Measurements from ENCODE around the gene SCAMP5. TPM values are rescaled to one million over a fixed set of nuclear protein-coding genes. Genes with fewer than 3 reads are reported as not detected.

Gene SCAMP5
- total and polyA plus RNA-seq, 2 of the 13 experiments (the other 11 are each of a cell fraction or from before 2014, with no cell fraction given): 34.3 to 49.0 TPM

DNA sequence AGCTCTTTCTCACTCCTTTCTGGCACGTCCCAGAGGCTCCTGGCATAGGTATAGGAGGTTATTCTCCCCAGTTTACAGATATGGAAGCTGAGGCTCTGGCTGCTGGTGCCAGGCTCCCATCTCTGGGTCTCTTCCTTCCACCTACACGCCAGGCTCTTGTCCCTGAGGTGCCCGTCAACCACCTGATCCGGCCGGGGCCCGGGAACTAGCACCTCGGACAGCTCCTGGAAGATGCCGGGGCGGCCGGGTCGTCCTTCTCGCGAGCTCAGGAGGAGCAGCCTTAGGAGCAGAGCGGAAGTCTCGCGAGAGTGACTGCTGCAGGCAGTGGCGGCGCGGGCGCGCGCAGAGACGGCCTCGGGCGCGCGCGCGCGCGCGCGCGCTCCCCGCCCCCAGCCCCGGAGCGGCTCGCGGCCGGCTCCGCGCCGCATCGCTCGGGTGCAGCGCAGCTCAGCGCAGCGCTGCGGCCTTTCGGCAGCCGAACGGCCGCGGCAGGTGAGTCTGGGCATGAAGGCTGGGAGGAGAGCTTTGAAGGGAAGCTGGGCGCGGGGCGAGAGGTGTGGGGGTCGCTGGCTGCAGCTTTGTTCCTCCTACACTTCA is at the start of gene SCAMP5 (continued):
- TF ChIP-seq, protein P1, sequence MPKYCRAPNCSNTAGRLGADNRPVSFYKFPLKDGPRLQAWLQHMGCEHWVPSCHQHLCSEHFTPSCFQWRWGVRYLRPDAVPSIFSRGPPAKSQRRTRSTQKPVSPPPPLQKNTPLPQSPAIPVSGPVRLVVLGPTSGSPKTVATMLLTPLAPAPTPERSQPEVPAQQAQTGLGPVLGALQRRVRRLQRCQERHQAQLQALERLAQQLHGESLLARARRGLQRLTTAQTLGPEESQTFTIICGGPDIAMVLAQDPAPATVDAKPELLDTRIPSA (CRISPR knock-in tag; IDR thresholded peaks at IDR 0.05; ENCODE audit: borderline replicate concordance): 0 out of 2 replicates have a peak, but pooled peaks have one; percentile 67
- TF ChIP-seq MAF1 (CRISPR knock-in tag; IDR thresholded peaks at IDR 0.05; ENCODE audit: borderline replicate concordance) (peak; percentile 92; the same call in 1 of the 2 replicates), ERF (CRISPR knock-in tag; IDR thresholded peaks at IDR 0.05) (peak; percentile 98), ZNF724P (CRISPR knock-in tag; IDR thresholded peaks at IDR 0.05; ENCODE audit: borderline replicate concordance) (peak; percentile 38; the same call in 1 of the 2 replicates), ZNF549 (CRISPR knock-in tag; IDR thresholded peaks at IDR 0.05) (no peak), MIER2 (CRISPR knock-in tag; IDR thresholded peaks at IDR 0.05) (peak; percentile 99), CBX1 (IDR thresholded peaks at IDR 0.05; ENCODE audit: low read depth) (no peak), ZBTB7A (CRISPR knock-in tag; IDR thresholded peaks at IDR 0.05) (peak; percentile 75), TSC22D2 (CRISPR knock-in tag; IDR thresholded peaks at IDR 0.05; ENCODE audit: borderline replicate concordance) (peak; percentile 97), PHF8 (CRISPR knock-in tag; IDR thresholded peaks at IDR 0.05) (peak; percentile 84), NONO (IDR thresholded peaks at IDR 0.05) (no peak), NONO (CRISPR knock-in tag; conservative IDR thresholded peaks at IDR 0.05) (peak; percentile 52; the same call in 1 of the 2 replicates)
- TF ChIP-seq, protein P2, sequence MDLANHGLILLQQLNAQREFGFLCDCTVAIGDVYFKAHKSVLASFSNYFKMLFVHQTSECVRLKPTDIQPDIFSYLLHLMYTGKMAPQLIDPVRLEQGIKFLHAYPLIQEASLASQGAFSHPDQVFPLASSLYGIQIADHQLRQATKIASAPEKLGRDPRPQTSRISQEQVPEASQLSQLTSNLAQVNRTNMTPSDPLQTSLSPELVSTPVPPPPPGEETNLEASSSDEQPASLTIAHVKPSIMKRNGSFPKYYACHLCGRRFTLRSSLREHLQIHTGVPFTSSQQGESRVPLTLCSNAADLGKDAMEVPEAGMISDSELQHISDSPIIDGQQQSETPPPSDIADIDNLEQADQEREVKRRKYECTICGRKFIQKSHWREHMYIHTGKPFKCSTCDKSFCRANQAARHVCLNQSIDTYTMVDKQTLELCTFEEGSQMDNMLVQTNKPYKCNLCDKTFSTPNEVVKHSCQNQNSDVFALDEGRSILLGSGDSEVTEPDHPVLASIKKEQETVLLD (CRISPR knock-in tag; IDR thresholded peaks at IDR 0.05; ENCODE audit: low read depth): peak; percentile 74
- TF ChIP-seq, protein P3, sequence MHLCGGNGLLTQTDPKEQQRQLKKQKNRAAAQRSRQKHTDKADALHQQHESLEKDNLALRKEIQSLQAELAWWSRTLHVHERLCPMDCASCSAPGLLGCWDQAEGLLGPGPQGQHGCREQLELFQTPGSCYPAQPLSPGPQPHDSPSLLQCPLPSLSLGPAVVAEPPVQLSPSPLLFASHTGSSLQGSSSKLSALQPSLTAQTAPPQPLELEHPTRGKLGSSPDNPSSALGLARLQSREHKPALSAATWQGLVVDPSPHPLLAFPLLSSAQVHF (CRISPR knock-in tag; IDR thresholded peaks at IDR 0.05): peak; percentile 66; the same call in 1 of the 2 replicates
- TF ChIP-seq, protein P4, sequence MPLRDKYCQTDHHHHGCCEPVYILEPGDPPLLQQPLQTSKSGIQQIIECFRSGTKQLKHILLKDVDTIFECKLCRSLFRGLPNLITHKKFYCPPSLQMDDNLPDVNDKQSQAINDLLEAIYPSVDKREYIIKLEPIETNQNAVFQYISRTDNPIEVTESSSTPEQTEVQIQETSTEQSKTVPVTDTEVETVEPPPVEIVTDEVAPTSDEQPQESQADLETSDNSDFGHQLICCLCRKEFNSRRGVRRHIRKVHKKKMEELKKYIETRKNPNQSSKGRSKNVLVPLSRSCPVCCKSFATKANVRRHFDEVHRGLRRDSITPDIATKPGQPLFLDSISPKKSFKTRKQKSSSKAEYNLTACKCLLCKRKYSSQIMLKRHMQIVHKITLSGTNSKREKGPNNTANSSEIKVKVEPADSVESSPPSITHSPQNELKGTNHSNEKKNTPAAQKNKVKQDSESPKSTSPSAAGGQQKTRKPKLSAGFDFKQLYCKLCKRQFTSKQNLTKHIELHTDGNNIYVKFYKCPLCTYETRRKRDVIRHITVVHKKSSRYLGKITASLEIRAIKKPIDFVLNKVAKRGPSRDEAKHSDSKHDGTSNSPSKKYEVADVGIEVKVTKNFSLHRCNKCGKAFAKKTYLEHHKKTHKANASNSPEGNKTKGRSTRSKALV (CRISPR knock-in tag; IDR thresholded peaks at IDR 0.05): 0 out of 2 replicates have a peak, but pooled peaks have one; percentile 7
- TF ChIP-seq, protein P5, sequence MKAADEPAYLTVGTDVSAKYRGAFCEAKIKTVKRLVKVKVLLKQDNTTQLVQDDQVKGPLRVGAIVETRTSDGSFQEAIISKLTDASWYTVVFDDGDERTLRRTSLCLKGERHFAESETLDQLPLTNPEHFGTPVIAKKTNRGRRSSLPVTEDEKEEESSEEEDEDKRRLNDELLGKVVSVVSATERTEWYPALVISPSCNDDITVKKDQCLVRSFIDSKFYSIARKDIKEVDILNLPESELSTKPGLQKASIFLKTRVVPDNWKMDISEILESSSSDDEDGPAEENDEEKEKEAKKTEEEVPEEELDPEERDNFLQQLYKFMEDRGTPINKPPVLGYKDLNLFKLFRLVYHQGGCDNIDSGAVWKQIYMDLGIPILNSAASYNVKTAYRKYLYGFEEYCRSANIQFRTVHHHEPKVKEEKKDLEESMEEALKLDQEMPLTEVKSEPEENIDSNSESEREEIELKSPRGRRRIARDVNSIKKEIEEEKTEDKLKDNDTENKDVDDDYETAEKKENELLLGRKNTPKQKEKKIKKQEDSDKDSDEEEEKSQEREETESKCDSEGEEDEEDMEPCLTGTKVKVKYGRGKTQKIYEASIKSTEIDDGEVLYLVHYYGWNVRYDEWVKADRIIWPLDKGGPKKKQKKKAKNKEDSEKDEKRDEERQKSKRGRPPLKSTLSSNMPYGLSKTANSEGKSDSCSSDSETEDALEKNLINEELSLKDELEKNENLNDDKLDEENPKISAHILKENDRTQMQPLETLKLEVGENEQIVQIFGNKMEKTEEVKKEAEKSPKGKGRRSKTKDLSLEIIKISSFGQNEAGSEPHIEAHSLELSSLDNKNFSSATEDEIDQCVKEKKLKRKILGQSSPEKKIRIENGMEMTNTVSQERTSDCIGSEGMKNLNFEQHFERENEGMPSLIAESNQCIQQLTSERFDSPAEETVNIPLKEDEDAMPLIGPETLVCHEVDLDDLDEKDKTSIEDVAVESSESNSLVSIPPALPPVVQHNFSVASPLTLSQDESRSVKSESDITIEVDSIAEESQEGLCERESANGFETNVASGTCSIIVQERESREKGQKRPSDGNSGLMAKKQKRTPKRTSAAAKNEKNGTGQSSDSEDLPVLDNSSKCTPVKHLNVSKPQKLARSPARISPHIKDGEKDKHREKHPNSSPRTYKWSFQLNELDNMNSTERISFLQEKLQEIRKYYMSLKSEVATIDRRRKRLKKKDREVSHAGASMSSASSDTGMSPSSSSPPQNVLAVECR (CRISPR knock-in tag; IDR thresholded peaks at IDR 0.05; ENCODE audit: borderline replicate concordance): peak; percentile 78; the same call in 1 of the 2 replicates
- TF ChIP-seq, protein P6, sequence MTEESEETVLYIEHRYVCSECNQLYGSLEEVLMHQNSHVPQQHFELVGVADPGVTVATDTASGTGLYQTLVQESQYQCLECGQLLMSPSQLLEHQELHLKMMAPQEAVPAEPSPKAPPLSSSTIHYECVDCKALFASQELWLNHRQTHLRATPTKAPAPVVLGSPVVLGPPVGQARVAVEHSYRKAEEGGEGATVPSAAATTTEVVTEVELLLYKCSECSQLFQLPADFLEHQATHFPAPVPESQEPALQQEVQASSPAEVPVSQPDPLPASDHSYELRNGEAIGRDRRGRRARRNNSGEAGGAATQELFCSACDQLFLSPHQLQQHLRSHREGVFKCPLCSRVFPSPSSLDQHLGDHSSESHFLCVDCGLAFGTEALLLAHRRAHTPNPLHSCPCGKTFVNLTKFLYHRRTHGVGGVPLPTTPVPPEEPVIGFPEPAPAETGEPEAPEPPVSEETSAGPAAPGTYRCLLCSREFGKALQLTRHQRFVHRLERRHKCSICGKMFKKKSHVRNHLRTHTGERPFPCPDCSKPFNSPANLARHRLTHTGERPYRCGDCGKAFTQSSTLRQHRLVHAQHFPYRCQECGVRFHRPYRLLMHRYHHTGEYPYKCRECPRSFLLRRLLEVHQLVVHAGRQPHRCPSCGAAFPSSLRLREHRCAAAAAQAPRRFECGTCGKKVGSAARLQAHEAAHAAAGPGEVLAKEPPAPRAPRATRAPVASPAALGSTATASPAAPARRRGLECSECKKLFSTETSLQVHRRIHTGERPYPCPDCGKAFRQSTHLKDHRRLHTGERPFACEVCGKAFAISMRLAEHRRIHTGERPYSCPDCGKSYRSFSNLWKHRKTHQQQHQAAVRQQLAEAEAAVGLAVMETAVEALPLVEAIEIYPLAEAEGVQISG (CRISPR knock-in tag; IDR thresholded peaks at IDR 0.05): peak; percentile 75

All from HepG2 (cell line).